K562 treated with DMSO at 1 percent for 24 hours (cell line): ENCODE measurements around the gene MAP2K4. TPM values are rescaled to one million over a fixed set of nuclear protein-coding genes. Genes with fewer than 3 reads are reported as not detected.

ENCODE experiments used
- total RNA-seq: library from RNA; unstranded; fragments of 300-600 nt; gene quantifications from 2 replicates; pipeline ENCODE4 v1.2.3, GENCODE V29; 2022; ENCODE audit warnings: low read depth; ENCODE audit not compliant: insufficient read depth

The MAP2K4 gene
- total RNA-seq: 8.2 and 9.1 TPM in 2 replicates

GRCh38 chr17:12020642-12021622 is at the start of gene MAP2K4:
Gene MAP2K4, plus strand, starts transcription at chr17:12020877. Its CDS starts 10 bp downstream, at chr17:12020887.

GRCh38 chr17:11997147-11997971 is 23.3 kb upstream of the MAP2K4 start, which contains the start of gene ZNF18:
Gene ZNF18, minus strand, starts transcription at chr17:11997475. Its CDS starts 4,646 bp downstream, at chr17:11992829.

Other genes starting within 250 kb of the MAP2K4 start
- gene ZNF18, start 23.4 kb upstream of the MAP2K4 start, total RNA-seq: 2.2 and 2.7 TPM in 2 replicates